ENCODE results near the gene DIAPH2. TPM values are rescaled to one million over a fixed set of nuclear protein-coding genes. Genes with fewer than 3 reads are reported as not detected.
A peak's percentile ranks its signal among the peaks of the same experiment; 100 is the strongest.

DIAPH2 gene
- 10 to 100 TPM; 29.7 to 31.7 TPM for total RNA-seq

GRCh38 chrX:96684339-96685209 is at the start of gene DIAPH2:
Gene DIAPH2 (plus strand): TSS chrX:96684842.
- ATAC-seq (peak; percentile 86 to 90), DNase-seq (ENCODE audit: low spot score) (peak; percentile 80)
- Mint-ChIP-seq H3K27me3 (no peaks in the 10 kb centered on the region), H3K4me1 (ENCODE audit: low read depth in 2 of 2) (peaks cover 23 to 24% of the 10 kb centered on the region in 2 donors), H3K36me3 (peaks cover 4% of the 10 kb centered on the region), H3K4me3 (peak within 1 kb of the TSS; percentile 98), H3K27ac (peak within 1 kb of the TSS; percentile 97 to 99), H3K9me3 (no peaks in the 10 kb centered on the region)

GRCh38 chrX:96650023-96650422 is 34.6 kb upstream of the DIAPH2 start:
- no peak for DNase-seq (ENCODE audit: low spot score)
- Mint-ChIP-seq H3K36me3 (peaks cover 4% of the 10 kb centered on the region), H3K27ac (no peak overlapping the region)

GRCh38 chrX:96655947-96656623 is 28.6 kb upstream of the DIAPH2 start:
- Mint-ChIP-seq H3K4me1 (ENCODE audit: low read depth in 2 of 2) (no peaks in the 10 kb centered on the region), H3K27me3 (peaks cover 24 to 34% of the 10 kb centered on the region in 2 donors), H3K4me3 (no peak overlapping the region), H3K9me3 (no peaks in the 10 kb centered on the region), H3K36me3 (no peaks in the 10 kb centered on the region), H3K27ac (no peak overlapping the region)
- DNase-seq (ENCODE audit: low spot score) = no peak
- peak in 1 of 2 donors; percentile 11 for ATAC-seq

More at GRCh38 chrX:96650023-96650422, 34.6 kb upstream of the DIAPH2 start:
- Mint-ChIP-seq H3K4me1 (ENCODE audit: low read depth in 2 of 2) (no peaks in the 10 kb centered on the region), H3K4me3 (no peak overlapping the region), H3K27me3 (peaks cover 16 to 27% of the 10 kb centered on the region in 2 donors), H3K9me3 (no peaks in the 10 kb centered on the region)
- no peak for ATAC-seq

- H3K27ac Mint-ChIP-seq = peak overlapping the region in 1 of 2 donors; percentile 6
- no peak for ATAC-seq
- H3K4me1 Mint-ChIP-seq (ENCODE audit: low read depth in 2 of 2) = peaks cover 15 to 16% of the 10 kb centered on the region in 2 donors
- H3K36me3 Mint-ChIP-seq = peaks cover 4% of the 10 kb centered on the region
- H3K27me3 Mint-ChIP-seq = peaks cover 0 to 12% of the 10 kb centered on the region in 2 donors
- H3K4me3 Mint-ChIP-seq = no peak overlapping the region
- no peaks in the 10 kb centered on the region for H3K9me3 Mint-ChIP-seq
- no peak for DNase-seq (ENCODE audit: low spot score)
Observed at GRCh38 chrX:96682516-96682915, 2.1 kb upstream of the DIAPH2 start.

GRCh38 chrX:96683997-96684338 is 674 bp upstream of the DIAPH2 start:
- H3K4me3 Mint-ChIP-seq = peak overlapping the region; percentile 98
- DNase-seq (ENCODE audit: low spot score) = no peak
- H3K4me1 Mint-ChIP-seq (ENCODE audit: low read depth in 2 of 2) = peaks cover 20 to 21% of the 10 kb centered on the region in 2 donors
- ATAC-seq = no peak
- peaks cover 0 to 5% of the 10 kb centered on the region in 2 donors for H3K27me3 Mint-ChIP-seq
- H3K27ac Mint-ChIP-seq = peak overlapping the region; percentile 97 to 99
- no peaks in the 10 kb centered on the region for H3K9me3 Mint-ChIP-seq
- peaks cover 4% of the 10 kb centered on the region for H3K36me3 Mint-ChIP-seq

- ATAC-seq = peak; percentile 84 to 89
- no peaks in the 10 kb centered on the region for H3K27me3 Mint-ChIP-seq
Observed at GRCh38 chrX:96685210-96686099, 813 bp downstream of the DIAPH2 start.

GRCh38 chrX:96687776-96688175 is 3.1 kb downstream of the DIAPH2 start:
- H3K4me1 Mint-ChIP-seq (ENCODE audit: low read depth in 2 of 2) = peaks cover 31 to 35% of the 10 kb centered on the region in 2 donors
- ATAC-seq = no peak
- DNase-seq (ENCODE audit: low spot score) = no peak

More at GRCh38 chrX:96685210-96686099, 813 bp downstream of the DIAPH2 start:
- H3K36me3 Mint-ChIP-seq = peaks cover 4% of the 10 kb centered on the region
- H3K27ac Mint-ChIP-seq = peak overlapping the region; percentile 97 to 99
- peak; percentile 77 for DNase-seq (ENCODE audit: low spot score)
- peaks cover 24 to 28% of the 10 kb centered on the region in 2 donors for H3K4me1 Mint-ChIP-seq (ENCODE audit: low read depth in 2 of 2)
- H3K9me3 Mint-ChIP-seq = no peaks in the 10 kb centered on the region
- peak overlapping the region; percentile 98 for H3K4me3 Mint-ChIP-seq

GRCh38 chrX:96688789-96689188 is 4.1 kb downstream of the DIAPH2 start:
- H3K4me1 Mint-ChIP-seq (ENCODE audit: low read depth in 2 of 2) = peaks cover 40 to 45% of the 10 kb centered on the region in 2 donors

More at GRCh38 chrX:96687776-96688175, 3.1 kb downstream of the DIAPH2 start:
- Mint-ChIP-seq H3K27me3 (no peaks in the 10 kb centered on the region), H3K27ac (peak overlapping the region in 1 of 2 donors; percentile 99), H3K9me3 (no peaks in the 10 kb centered on the region), H3K36me3 (peaks cover 4% of the 10 kb centered on the region), H3K4me3 (no peak overlapping the region)

GRCh38 chrX:96689991-96690390 is 5.3 kb downstream of the DIAPH2 start:
- H3K9me3 Mint-ChIP-seq = no peaks in the 10 kb centered on the region
- DNase-seq (ENCODE audit: low spot score) (no peak), ATAC-seq (no peak)
- no peak overlapping the region for H3K27ac Mint-ChIP-seq
- H3K27me3 Mint-ChIP-seq = no peaks in the 10 kb centered on the region
- H3K36me3 Mint-ChIP-seq = peaks cover 4% of the 10 kb centered on the region
- H3K4me1 Mint-ChIP-seq (ENCODE audit: low read depth in 2 of 2) = peaks cover 40 to 45% of the 10 kb centered on the region in 2 donors
- H3K4me3 Mint-ChIP-seq = no peak overlapping the region

More at GRCh38 chrX:96688789-96689188, 4.1 kb downstream of the DIAPH2 start:
- DNase-seq (ENCODE audit: low spot score) (no peak), ATAC-seq (no peak)
- Mint-ChIP-seq H3K9me3 (no peaks in the 10 kb centered on the region), H3K27ac (no peak overlapping the region), H3K36me3 (peaks cover 4% of the 10 kb centered on the region), H3K27me3 (no peaks in the 10 kb centered on the region), H3K4me3 (peak overlapping the region; percentile 6)

GRCh38 chrX:96692454-96692853 is 7.8 kb downstream of the DIAPH2 start:
- Mint-ChIP-seq H3K9me3 (no peaks in the 10 kb centered on the region), H3K27me3 (peaks cover 0 to 3% of the 10 kb centered on the region in 2 donors), H3K4me3 (peak overlapping the region; percentile 58), H3K36me3 (no peaks in the 10 kb centered on the region), H3K4me1 (ENCODE audit: low read depth in 2 of 2) (peaks cover 28 to 29% of the 10 kb centered on the region in 2 donors), H3K27ac (peak overlapping the region; percentile 49 to 83)
- ATAC-seq (peak in 1 of 2 donors; percentile 55), DNase-seq (ENCODE audit: low spot score) (no peak)

GRCh38 chrX:96692890-96693289 is 8.2 kb downstream of the DIAPH2 start:
- H3K27ac Mint-ChIP-seq = peak overlapping the region; percentile 49 to 83
- H3K9me3 Mint-ChIP-seq = no peaks in the 10 kb centered on the region
- peak overlapping the region; percentile 58 for H3K4me3 Mint-ChIP-seq
- no peaks in the 10 kb centered on the region for H3K36me3 Mint-ChIP-seq
- ATAC-seq (peak in 1 of 2 donors; percentile 46), DNase-seq (ENCODE audit: low spot score) (no peak)
- H3K4me1 Mint-ChIP-seq (ENCODE audit: low read depth in 2 of 2) = peaks cover 26 to 29% of the 10 kb centered on the region in 2 donors
- peaks cover 0 to 3% of the 10 kb centered on the region in 2 donors for H3K27me3 Mint-ChIP-seq

GRCh38 chrX:96693407-96693806 is 8.8 kb downstream of the DIAPH2 start:
- no peaks in the 10 kb centered on the region for H3K9me3 Mint-ChIP-seq
- DNase-seq (ENCODE audit: low spot score) (no peak), ATAC-seq (peak; percentile 78 to 81)
- peak overlapping the region; percentile 49 to 83 for H3K27ac Mint-ChIP-seq
- peak overlapping the region; percentile 58 for H3K4me3 Mint-ChIP-seq
- H3K36me3 Mint-ChIP-seq = no peaks in the 10 kb centered on the region
- peaks cover 29% of the 10 kb centered on the region in 2 donors for H3K4me1 Mint-ChIP-seq (ENCODE audit: low read depth in 2 of 2)
- peaks cover 0 to 3% of the 10 kb centered on the region in 2 donors for H3K27me3 Mint-ChIP-seq

- Mint-ChIP-seq H3K4me3 (no peak overlapping the region), H3K36me3 (peaks cover 5% of the 10 kb centered on the region), H3K27ac (no peak overlapping the region), H3K9me3 (no peaks in the 10 kb centered on the region), H3K4me1 (ENCODE audit: low read depth in 2 of 2) (peaks cover 25 to 26% of the 10 kb centered on the region in 2 donors), H3K27me3 (peaks cover 0 to 5% of the 10 kb centered on the region in 2 donors)
- DNase-seq (ENCODE audit: low spot score) = no peak
- ATAC-seq = no peak
Observed at GRCh38 chrX:96696462-96696861, 11.8 kb downstream of the DIAPH2 start.

Measured in natural killer cell treated with Interleukin-12 subunit alpha and Interleukin-12 subunit beta and Interleukin-15 and Interleukin-18, amount 100 ng/mL, for 72 hours (primary cell).